ENCODE data around the gene SMIM23.

SMIM23 gene

GRCh38 chr5:171790408-171790807, 4.8 kb downstream of the SMIM23 start:
- peaks cover 21% of the 10 kb centered on the region for H3K27me3 Mint-ChIP-seq
- H3K4me1 Mint-ChIP-seq (ENCODE audit: low read depth) = no peaks in the 10 kb centered on the region
- H3K9me3 Mint-ChIP-seq = no peaks in the 10 kb centered on the region
- DNase-seq = no peak
- no peaks in the 10 kb centered on the region for H3K36me3 Mint-ChIP-seq (ENCODE audit: low read depth)
- no peak overlapping the region for H3K4me3 Mint-ChIP-seq
- no peak overlapping the region for H3K27ac Mint-ChIP-seq

- Mint-ChIP-seq H3K36me3 (ENCODE audit: low read depth) (no peaks in the 10 kb centered on the region), H3K4me1 (ENCODE audit: low read depth) (no peaks in the 10 kb centered on the region), H3K4me3 (no peak overlapping the region), H3K27ac (no peak overlapping the region), H3K9me3 (no peaks in the 10 kb centered on the region), H3K27me3 (peaks cover 9% of the 10 kb centered on the region)
- DNase-seq = no peak
These were observed 8.9 kb downstream of the SMIM23 start for GRCh38 chr5:171794470-171794960.

GRCh38 chr5:171795381-171795780, 9.8 kb downstream of the SMIM23 start:
- no peak overlapping the region for H3K4me3 Mint-ChIP-seq
- no peak for DNase-seq
- no peaks in the 10 kb centered on the region for H3K36me3 Mint-ChIP-seq (ENCODE audit: low read depth)
- no peak overlapping the region for H3K27ac Mint-ChIP-seq
- peaks cover 12% of the 10 kb centered on the region for H3K27me3 Mint-ChIP-seq
- H3K9me3 Mint-ChIP-seq = no peaks in the 10 kb centered on the region
- H3K4me1 Mint-ChIP-seq (ENCODE audit: low read depth) = no peaks in the 10 kb centered on the region

GRCh38 chr5:171796436-171796835, 10.8 kb downstream of the SMIM23 start:
- no peak for DNase-seq
- H3K27me3 Mint-ChIP-seq = peaks cover 7% of the 10 kb centered on the region
- H3K36me3 Mint-ChIP-seq (ENCODE audit: low read depth) = no peaks in the 10 kb centered on the region
- no peaks in the 10 kb centered on the region for H3K4me1 Mint-ChIP-seq (ENCODE audit: low read depth)
- no peak overlapping the region for H3K4me3 Mint-ChIP-seq
- no peaks in the 10 kb centered on the region for H3K9me3 Mint-ChIP-seq
- H3K27ac Mint-ChIP-seq = no peak overlapping the region

GRCh38 chr5:171797543-171797942, 11.9 kb downstream of the SMIM23 start:
- H3K4me3 Mint-ChIP-seq = no peak overlapping the region
- H3K27me3 Mint-ChIP-seq = peaks cover 7% of the 10 kb centered on the region
- H3K4me1 Mint-ChIP-seq (ENCODE audit: low read depth) = no peaks in the 10 kb centered on the region
- H3K9me3 Mint-ChIP-seq = no peaks in the 10 kb centered on the region
- H3K36me3 Mint-ChIP-seq (ENCODE audit: low read depth) = no peaks in the 10 kb centered on the region
- no peak overlapping the region for H3K27ac Mint-ChIP-seq
- DNase-seq = no peak

- no peak overlapping the region for H3K27ac Mint-ChIP-seq
- H3K9me3 Mint-ChIP-seq = no peaks in the 10 kb centered on the region
- H3K4me3 Mint-ChIP-seq = no peak overlapping the region
- H3K27me3 Mint-ChIP-seq = peaks cover 13% of the 10 kb centered on the region
- no peaks in the 10 kb centered on the region for H3K36me3 Mint-ChIP-seq (ENCODE audit: low read depth)
- DNase-seq = no peak
- H3K4me1 Mint-ChIP-seq (ENCODE audit: low read depth) = no peaks in the 10 kb centered on the region
These were observed 12.8 kb downstream of the SMIM23 start for GRCh38 chr5:171798418-171798817.

GRCh38 chr5:171801839-171802238, 16.2 kb downstream of the SMIM23 start:
- Mint-ChIP-seq H3K27ac (no peak overlapping the region), H3K27me3 (peaks cover 40% of the 10 kb centered on the region), H3K9me3 (no peaks in the 10 kb centered on the region), H3K4me3 (no peak overlapping the region), H3K4me1 (ENCODE audit: low read depth) (no peaks in the 10 kb centered on the region), H3K36me3 (ENCODE audit: low read depth) (no peaks in the 10 kb centered on the region)
- DNase-seq = no peak

- Mint-ChIP-seq H3K4me3 (no peak overlapping the region), H3K9me3 (peaks cover under 1% of the 10 kb centered on the region), H3K27ac (no peak overlapping the region), H3K36me3 (ENCODE audit: low read depth) (no peaks in the 10 kb centered on the region), H3K4me1 (ENCODE audit: low read depth) (peaks cover 3% of the 10 kb centered on the region), H3K27me3 (peaks cover 47% of the 10 kb centered on the region)
- no peak for DNase-seq
These were observed 20.1 kb downstream of the SMIM23 start for GRCh38 chr5:171805746-171806145.

GRCh38 chr5:171806976-171807747, 21.5 kb downstream of the SMIM23 start:
- Mint-ChIP-seq H3K9me3 (peaks cover 5% of the 10 kb centered on the region), H3K27me3 (peaks cover 50% of the 10 kb centered on the region), H3K4me1 (ENCODE audit: low read depth) (peaks cover 3% of the 10 kb centered on the region), H3K4me3 (no peak overlapping the region), H3K27ac (no peak overlapping the region), H3K36me3 (ENCODE audit: low read depth) (no peaks in the 10 kb centered on the region)
- DNase-seq = no peak

GRCh38 chr5:171808453-171808852, 22.8 kb downstream of the SMIM23 start:
- no peak for DNase-seq
- no peak overlapping the region for H3K4me3 Mint-ChIP-seq
- H3K27me3 Mint-ChIP-seq = peaks cover 47% of the 10 kb centered on the region
- peaks cover 6% of the 10 kb centered on the region for H3K9me3 Mint-ChIP-seq
- H3K4me1 Mint-ChIP-seq (ENCODE audit: low read depth) = peaks cover 3% of the 10 kb centered on the region
- H3K36me3 Mint-ChIP-seq (ENCODE audit: low read depth) = no peaks in the 10 kb centered on the region
- no peak overlapping the region for H3K27ac Mint-ChIP-seq

- peaks cover 6% of the 10 kb centered on the region for H3K9me3 Mint-ChIP-seq
- no peak for DNase-seq
- no peak overlapping the region for H3K27ac Mint-ChIP-seq
- H3K4me1 Mint-ChIP-seq (ENCODE audit: low read depth) = peaks cover 3% of the 10 kb centered on the region
- H3K36me3 Mint-ChIP-seq (ENCODE audit: low read depth) = no peaks in the 10 kb centered on the region
- H3K27me3 Mint-ChIP-seq = peaks cover 42% of the 10 kb centered on the region
- no peak overlapping the region for H3K4me3 Mint-ChIP-seq
These were observed 23.3 kb downstream of the SMIM23 start for GRCh38 chr5:171808951-171809350.

- peaks cover 6% of the 10 kb centered on the region for H3K9me3 Mint-ChIP-seq
- H3K27me3 Mint-ChIP-seq = peaks cover 33% of the 10 kb centered on the region
- no peak overlapping the region for H3K4me3 Mint-ChIP-seq
- no peaks in the 10 kb centered on the region for H3K36me3 Mint-ChIP-seq (ENCODE audit: low read depth)
- H3K4me1 Mint-ChIP-seq (ENCODE audit: low read depth) = peaks cover 3% of the 10 kb centered on the region
- no peak overlapping the region for H3K27ac Mint-ChIP-seq
- DNase-seq = no peak
These were observed 24.6 kb downstream of the SMIM23 start for GRCh38 chr5:171810227-171810626.

- Mint-ChIP-seq H3K4me3 (no peak overlapping the region), H3K4me1 (ENCODE audit: low read depth) (no peaks in the 10 kb centered on the region), H3K27ac (no peak overlapping the region), H3K27me3 (peaks cover 6% of the 10 kb centered on the region), H3K36me3 (ENCODE audit: low read depth) (no peaks in the 10 kb centered on the region), H3K9me3 (peaks cover 6% of the 10 kb centered on the region)
- DNase-seq = no peak
These were observed 27.7 kb downstream of the SMIM23 start for GRCh38 chr5:171813270-171813669.

GRCh38 chr5:171813813-171814490, 28.3 kb downstream of the SMIM23 start:
- H3K9me3 Mint-ChIP-seq = peaks cover 6% of the 10 kb centered on the region
- H3K4me3 Mint-ChIP-seq = no peak overlapping the region
- no peaks in the 10 kb centered on the region for H3K4me1 Mint-ChIP-seq (ENCODE audit: low read depth)
- no peak overlapping the region for H3K27ac Mint-ChIP-seq
- H3K27me3 Mint-ChIP-seq = peaks cover 6% of the 10 kb centered on the region
- DNase-seq = no peak
- no peaks in the 10 kb centered on the region for H3K36me3 Mint-ChIP-seq (ENCODE audit: low read depth)

- H3K9me3 Mint-ChIP-seq = peaks cover 2% of the 10 kb centered on the region
- no peak overlapping the region for H3K27ac Mint-ChIP-seq
- no peaks in the 10 kb centered on the region for H3K4me1 Mint-ChIP-seq (ENCODE audit: low read depth)
- H3K36me3 Mint-ChIP-seq (ENCODE audit: low read depth) = no peaks in the 10 kb centered on the region
- no peak for DNase-seq
- no peak overlapping the region for H3K4me3 Mint-ChIP-seq
- H3K27me3 Mint-ChIP-seq = peaks cover 3% of the 10 kb centered on the region
These were observed 31.0 kb downstream of the SMIM23 start for GRCh38 chr5:171816666-171817065.
